NCI-H345 treated with DMSO at 0.1 percent for 48 hours (cell line): ENCODE data around the gene CCDC17.
"Not testable (repeated sequence)": the region's sequence is repeated elsewhere in the genome, so short reads cannot be mapped to it uniquely, and the experiment has no call there.

ENCODE experiments used
- DNase-seq: peaks from one replicate; lab custom pipeline; 2025; ENCODE audit not compliant: unreplicated experiment; lab: John Stamatoyannopoulos, UW

The CCDC17 gene

GRCh38 chr1:45622524-45623394 lies 1.1 kb downstream of the CCDC17 start:
- DNase-seq, result no peak

- no peak for DNase-seq
Observed at GRCh38 chr1:45621895-45622523, 1.8 kb downstream of the CCDC17 start.

- DNase-seq, result no peak
Observed at GRCh38 chr1:45621501-45621836, 2.4 kb downstream of the CCDC17 start.

- no peak for DNase-seq
Observed at GRCh38 chr1:45620588-45621500, 3.0 kb downstream of the CCDC17 start.

GRCh38 chr1:45619149-45619921 lies 4.5 kb downstream of the CCDC17 start:
- DNase-seq, result no peak

- no peak for DNase-seq
Observed at GRCh38 chr1:45617618-45618017, 6.2 kb downstream of the CCDC17 start.

- no peak for DNase-seq
Observed at GRCh38 chr1:45615885-45616284, 8.0 kb downstream of the CCDC17 start.

- no peak for DNase-seq
Observed at GRCh38 chr1:45612941-45613579, 10.8 kb downstream of the CCDC17 start.

GRCh38 chr1:45610589-45611226 lies 13.1 kb downstream of the CCDC17 start:
- DNase-seq, result no peak

- DNase-seq, result no peak
Observed at GRCh38 chr1:45608175-45609156, 15.4 kb downstream of the CCDC17 start.

GRCh38 chr1:45607404-45608074 lies 16.3 kb downstream of the CCDC17 start:
- DNase-seq, result no peak

GRCh38 chr1:45604239-45604638 lies 19.6 kb downstream of the CCDC17 start:
- no peak for DNase-seq

- DNase-seq, result not testable (repeated sequence)
Observed at GRCh38 chr1:45596765-45597164, 27.1 kb downstream of the CCDC17 start.

- no peak for DNase-seq
Observed at GRCh38 chr1:45594412-45594811, 29.4 kb downstream of the CCDC17 start.

- no peak for DNase-seq
Observed at GRCh38 chr1:45589861-45590260, 34.0 kb downstream of the CCDC17 start.

GRCh38 chr1:45586769-45587168 lies 37.1 kb downstream of the CCDC17 start:
- DNase-seq, result no peak

GRCh38 chr1:45585496-45586075 lies 38.3 kb downstream of the CCDC17 start:
- DNase-seq, result no peak

GRCh38 chr1:45585110-45585426 lies 38.8 kb downstream of the CCDC17 start:
- DNase-seq, result no peak
